DMS153 (cell line): Measurements from ENCODE around the gene NBPF3.
"Not testable (repeated sequence)": the region's sequence is repeated elsewhere in the genome, so short reads cannot be mapped to it uniquely, and the experiment has no call there.

ENCODE experiments used
- DNase-seq: peaks from one replicate; lab custom pipeline; 2025; lab: John Stamatoyannopoulos, UW

NBPF3 gene

DNA sequence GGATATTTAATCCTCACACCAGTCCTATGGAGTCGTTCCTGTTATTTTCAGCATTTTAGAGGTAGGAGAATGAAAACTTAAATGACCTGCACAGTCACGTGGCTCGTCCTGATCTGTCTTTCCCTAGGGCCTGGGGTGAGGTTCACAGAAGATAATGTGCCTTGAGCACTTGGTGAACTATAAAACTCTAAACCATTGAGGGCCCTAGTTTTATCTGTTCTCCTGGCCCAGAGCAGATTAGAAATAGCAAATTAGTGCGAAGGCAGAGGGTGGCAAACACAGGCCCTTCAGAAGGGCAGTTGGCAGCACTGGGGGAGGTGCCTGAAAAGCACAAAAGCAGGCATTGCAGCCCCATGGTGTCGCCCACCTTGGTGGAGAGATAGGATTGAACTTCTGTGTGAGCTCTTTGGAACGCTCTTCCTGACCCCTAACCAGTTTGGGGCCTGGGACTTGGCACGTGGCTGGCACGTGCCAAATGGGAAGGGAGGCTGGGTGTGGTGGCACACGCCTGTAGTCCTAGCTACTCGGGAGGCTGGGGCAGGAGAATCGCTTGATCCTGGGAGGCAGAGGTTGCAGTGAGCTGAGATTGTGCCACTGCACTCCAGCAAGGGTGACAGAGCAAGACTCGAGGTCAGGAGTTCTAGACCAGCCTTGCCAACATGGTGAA is 1.2 kb upstream of the NBPF3 start:
- not testable (repeated sequence) for DNase-seq

GRCh38 chr1:21439345-21439720 is 604 bp upstream of the NBPF3 start:
- no peak for DNase-seq

GRCh38 chr1:21440630-21441125 is 741 bp downstream of the NBPF3 start:
- DNase-seq: not testable (repeated sequence)

- not testable (repeated sequence) for DNase-seq
These were observed 6.7 kb downstream of the NBPF3 start for GRCh38 chr1:21446647-21447046.

GRCh38 chr1:21447311-21447710 is 7.4 kb downstream of the NBPF3 start:
- DNase-seq: no peak

GRCh38 chr1:21449906-21450305 is 10.0 kb downstream of the NBPF3 start:
- no peak for DNase-seq

GRCh38 chr1:21451212-21451611 is 11.3 kb downstream of the NBPF3 start:
- DNase-seq: no peak

DNA sequence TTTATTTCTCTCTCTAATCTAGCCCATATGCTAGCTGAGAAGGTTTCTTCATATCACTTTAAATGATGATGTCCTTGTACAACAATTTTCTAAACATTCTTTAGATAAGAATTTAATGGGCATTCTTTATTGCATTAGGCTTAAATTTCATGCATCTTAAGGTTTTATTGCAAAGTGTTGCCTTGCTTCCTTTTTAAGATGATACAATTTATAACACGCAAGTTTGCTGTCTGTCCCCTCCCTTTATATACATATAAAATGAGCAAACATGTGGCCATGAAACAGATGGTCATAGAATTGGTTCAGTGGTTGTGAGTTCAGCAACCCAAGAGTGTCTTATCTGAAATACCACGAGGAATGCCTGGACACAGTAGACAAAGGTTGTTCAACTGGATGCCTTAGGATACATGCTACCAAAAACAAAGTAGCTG is 12.1 kb downstream of the NBPF3 start:
- no peak for DNase-seq

DNA sequence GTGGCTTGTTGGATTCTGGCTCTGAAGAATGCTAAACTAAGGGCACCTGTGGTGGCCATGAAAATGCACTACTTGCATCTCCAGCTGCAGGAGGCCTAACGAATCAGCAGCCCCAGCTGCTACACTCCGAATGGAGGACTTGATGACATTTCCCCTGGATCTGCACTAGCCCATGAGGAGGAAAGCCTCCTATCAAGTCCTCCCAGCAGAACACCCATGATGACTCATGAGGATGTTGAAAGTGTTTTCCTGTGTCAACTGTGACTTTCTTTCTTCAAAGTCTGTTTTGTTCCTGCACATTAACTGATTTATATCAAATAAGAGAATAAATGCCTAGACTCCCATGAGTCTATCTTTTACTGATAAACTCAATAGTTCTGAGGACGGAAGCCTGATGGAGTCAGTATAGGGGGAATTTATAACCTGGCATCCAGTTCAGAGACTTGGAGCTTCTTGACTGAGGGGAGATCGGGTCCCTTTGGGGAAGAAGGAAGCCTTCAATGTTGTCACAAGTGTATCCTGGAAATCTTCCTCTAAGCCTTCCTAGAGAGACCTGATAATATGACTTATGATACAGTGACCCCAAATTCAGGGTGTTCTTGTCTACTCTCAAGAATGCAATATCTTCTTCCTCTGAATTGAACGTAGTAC is 14.2 kb downstream of the NBPF3 start:
- DNase-seq: not testable (repeated sequence)

DNA sequence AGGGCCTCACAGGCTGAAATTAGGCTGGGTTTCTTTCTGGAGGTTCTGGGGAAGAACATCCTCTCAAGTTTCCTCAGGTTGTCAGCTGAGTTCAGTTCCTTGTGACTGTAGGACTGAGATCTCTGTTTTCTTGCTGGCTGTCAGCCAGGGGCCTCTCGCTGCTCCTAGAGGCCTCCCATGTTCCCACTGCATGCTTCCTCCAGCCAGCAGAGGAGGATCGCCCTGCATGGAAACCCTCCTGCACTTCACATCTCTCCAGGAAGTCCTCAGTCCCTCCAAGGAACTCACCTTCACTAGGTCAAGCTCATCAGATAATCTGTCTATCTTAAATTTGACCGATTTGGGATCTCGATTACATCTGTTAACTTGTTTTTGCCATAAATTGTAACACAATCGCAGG is 15.0 kb downstream of the NBPF3 start:
- not testable (repeated sequence) for DNase-seq

DNA sequence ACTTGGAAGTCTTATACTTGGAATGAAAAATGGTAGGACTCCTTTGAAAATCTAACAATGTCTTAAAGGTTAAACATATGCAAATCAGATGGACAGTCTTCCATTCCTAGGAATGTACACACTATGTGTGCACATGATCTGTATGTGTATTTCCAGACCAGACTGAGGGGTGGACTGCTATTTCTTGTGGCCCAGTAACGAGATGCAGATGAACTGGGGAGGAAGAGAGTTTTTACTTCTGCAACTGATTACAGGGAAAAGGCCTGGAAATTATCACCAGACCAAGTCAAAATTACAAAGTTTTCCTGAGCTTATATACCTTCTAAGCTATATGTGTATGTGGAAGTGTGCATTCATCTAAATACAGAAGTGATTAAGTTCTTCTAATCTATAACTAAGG is 17.7 kb downstream of the NBPF3 start:
- DNase-seq: no peak

DNA sequence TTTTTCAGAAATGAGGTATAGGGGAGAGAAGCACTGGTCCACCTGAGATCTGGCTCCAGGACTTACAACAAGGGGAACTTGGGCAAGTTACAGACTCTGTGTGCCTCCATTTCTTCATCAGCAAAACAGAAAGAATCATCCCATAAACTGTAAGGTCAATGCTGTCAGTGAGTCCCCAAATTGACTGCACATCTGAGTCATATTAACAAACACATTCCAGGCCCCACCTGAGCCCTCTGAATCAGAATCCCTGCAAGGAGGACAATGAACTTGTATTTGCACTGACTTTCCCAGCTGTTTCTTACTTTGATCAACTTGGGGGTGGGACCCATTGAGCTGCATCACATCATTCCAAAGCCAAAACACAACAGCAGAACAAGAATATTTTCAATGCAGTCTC is 25.2 kb downstream of the NBPF3 start:
- not testable (repeated sequence) for DNase-seq

DNA sequence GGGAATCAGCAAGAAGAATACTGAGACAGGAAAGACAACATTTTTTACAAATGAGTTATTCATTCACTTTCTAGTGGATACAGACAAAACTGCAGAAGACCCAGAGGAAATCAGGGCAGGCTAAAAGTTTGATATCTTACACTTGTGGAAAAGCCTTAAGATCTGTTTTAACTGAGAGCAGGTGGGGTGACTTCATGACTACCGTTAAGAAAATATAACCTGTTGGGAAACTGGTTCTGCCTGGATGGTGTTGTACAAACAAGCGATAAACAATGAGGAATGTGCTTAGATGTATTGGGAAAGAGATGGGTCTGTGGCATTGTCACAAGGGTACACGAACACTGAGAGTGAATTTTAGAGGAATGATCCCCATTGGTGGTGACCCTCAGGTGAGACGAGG is 28.0 kb downstream of the NBPF3 start:
- DNase-seq: not testable (repeated sequence)

DNA sequence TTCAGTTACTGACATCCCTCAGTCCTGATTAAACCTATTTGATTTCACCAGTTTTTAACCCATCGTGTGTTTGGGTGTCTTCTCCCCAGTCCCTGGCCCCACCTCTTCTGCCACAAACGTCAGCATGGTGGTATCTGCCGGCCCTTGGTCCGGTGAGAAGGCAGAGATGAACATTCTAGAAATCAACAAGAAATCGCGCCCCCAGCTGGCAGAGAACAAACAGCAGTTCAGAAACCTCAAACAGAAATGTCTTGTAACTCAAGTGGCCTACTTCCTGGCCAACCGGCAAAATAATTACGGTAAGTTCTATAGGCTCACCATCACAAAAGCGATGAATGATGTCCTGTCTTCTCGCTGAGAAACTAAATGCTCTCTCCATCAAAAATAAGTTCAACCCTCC is 28.7 kb downstream of the NBPF3 start:
- no peak for DNase-seq

- DNase-seq: no peak
These were observed 29.6 kb downstream of the NBPF3 start for GRCh38 chr1:21469581-21469980.

DNA sequence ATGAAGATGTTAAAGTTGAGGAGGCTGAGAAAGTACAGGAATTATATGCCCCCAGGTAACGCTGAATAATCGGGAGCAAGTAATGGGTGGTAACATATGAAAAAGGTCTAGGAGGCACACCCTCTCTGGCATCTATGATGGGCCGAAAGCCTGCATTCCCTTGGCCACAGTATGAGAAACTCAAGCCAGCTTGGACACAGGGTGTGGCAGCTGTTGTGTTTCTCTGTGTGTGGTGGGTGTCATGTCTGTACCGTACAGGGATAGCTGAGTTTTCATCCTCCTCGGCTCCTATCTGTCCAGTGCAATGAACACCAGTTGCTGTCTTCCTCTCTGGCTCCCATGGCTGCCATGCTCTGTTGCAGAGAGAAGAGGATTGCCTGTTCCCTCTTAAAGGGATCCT is 32.9 kb downstream of the NBPF3 start:
- no peak for DNase-seq

DNA sequence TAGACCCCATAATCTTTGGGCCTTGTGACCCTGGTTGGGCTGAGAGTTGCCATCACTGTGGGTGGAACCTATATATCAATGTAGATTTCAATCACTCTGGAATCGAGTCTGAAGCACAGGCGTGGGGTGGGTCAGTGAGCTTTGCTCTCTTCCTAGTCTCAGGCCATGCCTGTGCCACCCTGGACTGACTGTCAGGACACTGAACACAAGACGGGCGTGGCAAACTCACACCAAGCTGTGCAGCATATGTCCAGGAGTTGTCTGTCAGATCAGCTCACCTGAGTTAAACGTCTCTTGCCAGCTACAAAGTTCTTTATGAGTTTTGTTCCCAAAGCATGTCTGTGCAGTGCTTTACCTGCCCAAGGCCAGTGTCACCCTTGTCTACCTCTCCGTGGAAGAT is 38.4 kb downstream of the NBPF3 start:
- no peak for DNase-seq

DNA sequence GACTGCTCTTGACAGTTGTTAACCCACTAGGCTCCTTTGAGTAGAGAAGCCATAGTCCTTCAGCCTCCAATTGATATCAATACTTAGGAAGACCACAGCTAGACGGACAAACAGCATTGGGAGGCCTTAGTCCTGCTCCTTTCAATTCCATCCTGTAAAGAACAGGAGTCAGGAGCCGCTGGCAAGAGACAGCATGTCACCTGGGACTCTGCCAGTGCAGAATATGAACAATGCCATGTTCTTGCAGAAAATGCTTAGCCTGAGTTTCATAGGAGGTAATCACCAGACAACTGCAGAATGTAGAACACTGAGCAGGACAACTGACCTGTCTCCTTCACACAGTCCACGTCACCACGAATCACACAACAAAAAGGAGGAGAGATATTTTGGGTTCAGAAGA is 43.9 kb downstream of the NBPF3 start:
- not testable (repeated sequence) for DNase-seq

GRCh38 chr1:21489146-21489545 is 49.2 kb downstream of the NBPF3 start:
- no peak for DNase-seq

- DNase-seq: no peak
These were observed 51.0 kb downstream of the NBPF3 start for GRCh38 chr1:21490774-21491487.

- no peak for DNase-seq
These were observed 51.8 kb downstream of the NBPF3 start for GRCh38 chr1:21491488-21492355.

DNA sequence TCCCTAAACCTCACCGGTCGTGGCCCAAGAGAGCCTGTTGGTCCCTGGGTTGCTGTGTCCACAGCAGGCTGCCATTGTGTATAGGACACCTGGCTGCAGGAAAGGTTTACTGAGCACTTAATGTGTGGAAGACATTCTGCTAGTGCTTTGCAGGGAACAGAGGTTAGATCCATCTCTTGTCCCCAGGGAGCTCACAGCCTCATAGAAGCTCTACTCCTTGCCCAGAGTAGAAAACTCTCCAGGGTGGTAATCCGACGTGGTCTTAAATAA is 52.4 kb downstream of the NBPF3 start:
- no peak for DNase-seq
